SK-N-MC (cell line): ENCODE data around the gene MRM3.

Source experiments
- DNase-seq: peaks from one replicate; pipeline ENCODE4 v3.0.0-alpha.2; 2011; ENCODE audit warnings: low read depth, low spot score
- H3K27ac ChIP-seq: fragments of 200-600 bp; sonication (generic); 2 replicates; pipeline ENCODE4 v1.5.1; 2016; ENCODE audit warnings: mixed run types
- H3K36me3 ChIP-seq: fragments of 200-600 bp; sonication (generic); 2 replicates; pipeline ENCODE4 v1.6.1; 2017; ENCODE audit warnings: antibody characterized with exemption, low read length, mixed read lengths; ENCODE audit not compliant: insufficient read depth
- H3K4me3 ChIP-seq: fragments of 200-600 bp; sonication (generic); 2 replicates; pipeline ENCODE4 v1.5.1; 2016
- H3K9ac ChIP-seq: fragments of 200-600 bp; sonication (generic); 2 replicates; pipeline ENCODE4 v1.8.0; 2017; ENCODE audit warnings: mixed run types, mixed read lengths; ENCODE audit not compliant: insufficient read length
- H3K9me3 ChIP-seq: fragments of 200-600 bp; sonication (generic); 2 replicates; pipeline ENCODE4 v1.6.1; 2017; ENCODE audit warnings: low read depth, mild to moderate bottlenecking, antibody characterized with exemption, low read length, moderate library complexity, mixed read lengths
- EZH2 ChIP-seq: fragments of 200-600 bp; sonication (generic); IDR thresholded peaks from one replicate; pipeline ENCODE4 v1.6.1; 2017; ENCODE audit warnings: antibody characterized with exemption
- FOXP2 ChIP-seq: optimal IDR thresholded peaks from 2 replicates; pipeline ENCODE3; 2011; ENCODE audit warnings: mild to moderate bottlenecking, moderate library complexity; ENCODE audit not compliant: insufficient read depth; ENCODE audit errors: extremely low read length, control extremely low read depth
- POLR2AphosphoS5 ChIP-seq: IDR thresholded peaks from 2 replicates; pipeline ENCODE4 v1.6.1; 2012; ENCODE audit warnings: mild to moderate bottlenecking, low read depth, low read length, borderline replicate concordance

The MRM3 gene

GRCh38 chr17:791829-792228 is 9.7 kb downstream of the MRM3 start:
- no peak for DNase-seq
- Histone ChIP-seq H3K4me3 (no peak overlapping the region), H3K9ac (no peak overlapping the region), H3K36me3 (peaks cover 40% of the 10 kb centered on the region), H3K27ac (no peak overlapping the region), H3K9me3 (no peaks in the 10 kb centered on the region)
- TF ChIP-seq FOXP2 (no peak), EZH2 (no peak), POLR2AphosphoS5 (no peak)

GRCh38 chr17:792277-792676 is 10.1 kb downstream of the MRM3 start:
- no peak overlapping the region for H3K27ac ChIP-seq
- DNase-seq: no peak
- peaks cover 37% of the 10 kb centered on the region for H3K36me3 ChIP-seq

GRCh38 chr17:794876-795275 is 12.7 kb downstream of the MRM3 start:
- no peak overlapping the region for H3K9ac ChIP-seq
- DNase-seq: no peak
- H3K36me3 ChIP-seq: peaks cover 15% of the 10 kb centered on the region; the same call in 1 of the 2 replicates
- H3K27ac ChIP-seq: no peak overlapping the region
- H3K9me3 ChIP-seq: no peaks in the 10 kb centered on the region
- TF ChIP-seq FOXP2 (no peak), EZH2 (no peak), POLR2AphosphoS5 (no peak)
- no peak overlapping the region for H3K4me3 ChIP-seq

More at GRCh38 chr17:792277-792676, 10.1 kb downstream of the MRM3 start:
- Histone ChIP-seq H3K9ac (no peak overlapping the region), H3K4me3 (no peak overlapping the region), H3K9me3 (no peaks in the 10 kb centered on the region)
- no peak for TF ChIP-seq POLR2AphosphoS5
- TF ChIP-seq EZH2: no peak
- no peak for TF ChIP-seq FOXP2

- no peak overlapping the region for H3K4me3 ChIP-seq
- H3K9ac ChIP-seq: no peak overlapping the region
- no peaks in the 10 kb centered on the region for H3K9me3 ChIP-seq
- no peak overlapping the region for H3K27ac ChIP-seq
- TF ChIP-seq FOXP2 (no peak), EZH2 (no peak), POLR2AphosphoS5 (no peak)
- H3K36me3 ChIP-seq: peaks cover 11% of the 10 kb centered on the region; the same call in 1 of the 2 replicates
- DNase-seq: no peak
Measured at GRCh38 chr17:795276-795675, 13.1 kb downstream of the MRM3 start.

GRCh38 chr17:795721-796120 is 13.6 kb downstream of the MRM3 start:
- Histone ChIP-seq H3K27ac (no peak overlapping the region), H3K9ac (no peak overlapping the region), H3K4me3 (no peak overlapping the region), H3K36me3 (peaks cover 10% of the 10 kb centered on the region; the same call in 1 of the 2 replicates), H3K9me3 (no peaks in the 10 kb centered on the region)
- no peak for DNase-seq
- TF ChIP-seq EZH2: no peak

GRCh38 chr17:796609-797008 is 14.5 kb downstream of the MRM3 start:
- Histone ChIP-seq H3K27ac (no peak overlapping the region), H3K36me3 (peaks cover 7% of the 10 kb centered on the region; the same call in 1 of the 2 replicates), H3K4me3 (no peak overlapping the region), H3K9ac (no peak overlapping the region), H3K9me3 (no peaks in the 10 kb centered on the region)
- DNase-seq: no peak
- TF ChIP-seq POLR2AphosphoS5 (no peak), FOXP2 (no peak), EZH2 (no peak)

GRCh38 chr17:797236-797840 is 15.2 kb downstream of the MRM3 start:
- Histone ChIP-seq H3K36me3 (peaks cover under 1% of the 10 kb centered on the region; the same call in 1 of the 2 replicates), H3K27ac (no peak overlapping the region), H3K4me3 (no peak overlapping the region), H3K9ac (no peak overlapping the region), H3K9me3 (no peaks in the 10 kb centered on the region)
- no peak for DNase-seq
- TF ChIP-seq FOXP2 (no peak), EZH2 (no peak), POLR2AphosphoS5 (no peak)

- Histone ChIP-seq H3K36me3 (no peaks in the 10 kb centered on the region), H3K9me3 (no peaks in the 10 kb centered on the region), H3K27ac (no peak overlapping the region), H3K4me3 (no peak overlapping the region), H3K9ac (no peak overlapping the region)
- no peak for TF ChIP-seq POLR2AphosphoS5
- no peak for TF ChIP-seq FOXP2
- TF ChIP-seq EZH2: no peak
- DNase-seq: no peak
Measured at GRCh38 chr17:798246-798645, 16.1 kb downstream of the MRM3 start.

- Histone ChIP-seq H3K27ac (no peak overlapping the region), H3K9me3 (no peaks in the 10 kb centered on the region), H3K9ac (no peak overlapping the region), H3K4me3 (no peak overlapping the region), H3K36me3 (no peaks in the 10 kb centered on the region)
- TF ChIP-seq FOXP2 (no peak), EZH2 (no peak), POLR2AphosphoS5 (no peak)
- no peak for DNase-seq
Measured at GRCh38 chr17:799261-799660, 17.1 kb downstream of the MRM3 start.
